CD8-positive, alpha-beta memory T cell (primary cell): Measurements from ENCODE around the gene CYB5R2. TPM values are rescaled to one million over a fixed set of nuclear protein-coding genes. Genes with fewer than 3 reads are reported as not detected.
"Not testable (repeated sequence)": the region's sequence is repeated elsewhere in the genome, so short reads cannot be mapped to it uniquely, and the experiment has no call there.

Experiments used
- CTCF ChIA-PET: fragments of 350-600 bp; sonication (Branson Sonifier 250); formaldehyde crosslinking; loops from one replicate; lab custom pipeline; 2021; ENCODE audit warnings: antibody characterized with exemption; lab: Charles Lee
- POLR2A ChIA-PET: fragments of 350-600 bp; sonication (Branson Sonifier 250); formaldehyde crosslinking; loops from one replicate; lab custom pipeline; 2021; ENCODE audit warnings: antibody characterized with exemption; lab: Charles Lee
- DNase-seq, 5 donors: peaks; one replicate each; pipeline versions ENCODE4 v3.0.0 to v3.0.0-alpha.2; 2020 to 2022; ENCODE audit warnings: mixed read lengths in 1 of 5
- H3K27ac ChIP-seq: one replicate; pipeline ENCODE4 v1.7.0; 2013; ENCODE audit warnings: low read depth, mild to moderate bottlenecking, low read length, moderate library complexity
- H3K27me3 ChIP-seq: 2 replicates; pipeline ENCODE4 v1.7.0; 2013; ENCODE audit warnings: low read length, mild to moderate bottlenecking; ENCODE audit not compliant: insufficient read depth, poor library complexity, severe bottlenecking
- H3K36me3 ChIP-seq: 2 replicates; pipeline ENCODE4 v1.7.0; 2013; ENCODE audit warnings: mild to moderate bottlenecking, low read length, moderate library complexity; ENCODE audit not compliant: insufficient read depth
- H3K4me1 ChIP-seq: 2 replicates; pipeline ENCODE4 v1.7.0; 2013; ENCODE audit warnings: mild to moderate bottlenecking, low read length, moderate library complexity; ENCODE audit not compliant: insufficient read depth
- H3K4me3 ChIP-seq: 2 replicates; pipeline ENCODE4 v1.7.0; 2013; ENCODE audit warnings: mild to moderate bottlenecking, low read length
- H3K9me3 ChIP-seq: 2 replicates; pipeline ENCODE4 v1.7.0; 2013; ENCODE audit warnings: mild to moderate bottlenecking, low read length
- H3K27ac Mint-ChIP-seq, 8 donors: one replicate each; pipeline ENCODE4 v1.8.0; 2020 to 2021; ENCODE audit warnings: mixed read lengths in 8 of 8, mild to moderate bottlenecking in 6 of 8, inconsistent platforms in 3 of 8, moderate library complexity in 3 of 8
- H3K27me3 Mint-ChIP-seq, 2 donors: one replicate each; pipeline ENCODE4 v1.8.0; 2020 to 2021; ENCODE audit warnings: mixed read lengths in 2 of 2, mild to moderate bottlenecking in 1 of 2, moderate library complexity in 1 of 2
- H3K36me3 Mint-ChIP-seq, 3 donors: one replicate each; pipeline ENCODE4 v1.8.0; 2020 to 2021; ENCODE audit warnings: mixed read lengths in 3 of 3, inconsistent platforms in 1 of 3, mild to moderate bottlenecking in 1 of 3
- H3K4me1 Mint-ChIP-seq, 3 donors: one replicate each; pipeline ENCODE4 v1.8.0; 2020 to 2021; ENCODE audit warnings: mixed read lengths in 3 of 3, inconsistent platforms in 1 of 3, mild to moderate bottlenecking in 1 of 3
- H3K4me3 Mint-ChIP-seq, 7 donors: one replicate each; pipeline ENCODE4 v1.8.0; 2020 to 2021; ENCODE audit warnings: mixed read lengths in 7 of 7, mild to moderate bottlenecking in 6 of 7, moderate library complexity in 4 of 7, inconsistent platforms in 2 of 7
- H3K9me3 Mint-ChIP-seq, 5 donors: one replicate each; pipeline ENCODE4 v1.8.0; 2020 to 2022; ENCODE audit warnings: mixed read lengths in 5 of 5, mild to moderate bottlenecking in 3 of 5, moderate library complexity in 2 of 5, inconsistent platforms in 1 of 5
- polyA plus RNA-seq: library from polyadenylated mRNA; unstranded; fragments of 300-500 nt; fragmentation: Illumina TruSeq; gene quantifications from one replicate; pipeline ENCODE4 v1.2.3, GENCODE V29; 2021
- total RNA-seq, 2 experiments: library from RNA; stranded (reverse); gene quantifications; one replicate each; pipeline ENCODE4 v1.2.3, GENCODE V29; 2021

Gene CYB5R2
- total and polyA plus RNA-seq, 3 experiments from 2014 or later = 0.12 to 1.2 (median 0.80) TPM

DNA sequence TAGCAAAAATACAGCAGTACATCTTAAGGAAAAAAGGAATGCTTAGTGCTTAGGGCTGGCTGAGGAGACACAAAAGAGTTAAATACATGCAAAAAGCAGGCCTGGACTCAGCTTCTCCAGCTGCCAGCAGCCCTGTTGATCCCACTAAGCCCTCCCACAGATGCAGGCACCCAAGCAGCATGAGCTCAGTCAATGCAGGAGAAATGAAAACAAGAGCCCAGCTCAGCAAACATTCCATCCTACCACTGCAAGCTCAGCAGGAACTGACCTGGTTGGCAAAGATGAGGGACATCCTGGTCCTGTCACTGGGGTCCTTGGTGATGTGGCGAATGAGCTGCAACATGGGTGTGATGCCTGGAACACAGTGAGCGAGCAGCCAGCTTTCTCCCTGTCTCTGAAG, 5.8 kb downstream of the CYB5R2 start:
- ChIA-PET CTCF (interaction anchor here (4.1 kb wide), 1 partner anchor 156 kb away, joined by 35 read pairs; the partner anchor contains the start of gene PPFIBP2), POLR2A (no interaction called here)
- no peaks in the 10 kb centered on the region for H3K9me3 ChIP-seq
- no peak overlapping the region for H3K4me3 Mint-ChIP-seq
- no peak overlapping the region for H3K27ac Mint-ChIP-seq
- no peaks in the 10 kb centered on the region for H3K27me3 ChIP-seq
- peaks cover 17 to 22% of the 10 kb centered on the region in 2 donors for H3K27me3 Mint-ChIP-seq
- no peak overlapping the region for H3K4me3 ChIP-seq
- H3K9me3 Mint-ChIP-seq = no peaks in the 10 kb centered on the region
- H3K27ac ChIP-seq = no peak overlapping the region
- no peaks in the 10 kb centered on the region for H3K36me3 ChIP-seq
- DNase-seq = no peak
- no peaks in the 10 kb centered on the region for H3K4me1 ChIP-seq
- H3K36me3 Mint-ChIP-seq = peaks cover 0 to 1% (median 0%) of the 10 kb centered on the region in 3 donors
- peaks cover 0 to 5% (median 2%) of the 10 kb centered on the region in 3 donors for H3K4me1 Mint-ChIP-seq

DNA sequence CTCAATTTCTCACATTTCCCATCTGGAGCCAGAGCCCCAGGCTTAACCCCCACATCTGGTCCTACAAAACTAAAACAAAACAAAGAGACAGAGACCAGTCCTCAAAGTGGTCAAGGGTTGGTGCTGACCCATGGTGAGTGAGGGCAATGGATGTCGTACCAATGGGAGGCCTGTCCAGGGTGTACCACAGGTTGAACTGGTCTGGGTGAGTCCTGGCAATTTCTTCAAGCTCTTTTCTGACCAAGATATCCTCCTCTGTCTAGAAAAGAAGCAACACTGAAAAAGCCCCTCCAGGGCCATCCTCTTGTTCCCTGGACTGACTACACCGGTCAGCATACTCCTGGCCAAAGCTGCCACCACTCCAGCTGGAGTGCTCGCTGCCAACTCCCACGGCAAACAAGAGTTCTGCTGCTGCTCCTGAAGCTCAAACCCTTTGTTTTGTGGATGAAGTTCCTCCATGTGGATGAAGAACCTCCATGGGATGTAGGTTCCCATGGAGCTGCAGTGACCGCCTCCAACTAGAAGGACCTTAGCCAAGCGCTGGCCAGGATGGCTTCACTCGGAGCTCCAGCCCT, 6.9 kb downstream of the CYB5R2 start:
- Histone ChIP-seq H3K27ac (no peak overlapping the region), H3K27me3 (no peaks in the 10 kb centered on the region), H3K4me3 (no peak overlapping the region), H3K4me1 (no peaks in the 10 kb centered on the region), H3K36me3 (no peaks in the 10 kb centered on the region), H3K9me3 (no peaks in the 10 kb centered on the region)
- POLR2A ChIA-PET = no interaction called here
- no peak for DNase-seq
- no peaks in the 10 kb centered on the region for H3K9me3 Mint-ChIP-seq
- H3K27ac Mint-ChIP-seq = no peak overlapping the region
- H3K4me1 Mint-ChIP-seq = peaks cover 0 to 5% (median 2%) of the 10 kb centered on the region in 3 donors
- H3K36me3 Mint-ChIP-seq = peaks cover 0 to 1% (median 0%) of the 10 kb centered on the region in 3 donors
- H3K27me3 Mint-ChIP-seq = peaks cover 10 to 11% of the 10 kb centered on the region in 2 donors
- no peak overlapping the region for H3K4me3 Mint-ChIP-seq
- CTCF ChIA-PET = interaction anchor here (1.2 to 4.1 kb wide), 6 partner anchors 13 to 154 kb away, joined by 3 to 35 read pairs (median 6); partner anchors contain the start of gene PPFIBP2

DNA sequence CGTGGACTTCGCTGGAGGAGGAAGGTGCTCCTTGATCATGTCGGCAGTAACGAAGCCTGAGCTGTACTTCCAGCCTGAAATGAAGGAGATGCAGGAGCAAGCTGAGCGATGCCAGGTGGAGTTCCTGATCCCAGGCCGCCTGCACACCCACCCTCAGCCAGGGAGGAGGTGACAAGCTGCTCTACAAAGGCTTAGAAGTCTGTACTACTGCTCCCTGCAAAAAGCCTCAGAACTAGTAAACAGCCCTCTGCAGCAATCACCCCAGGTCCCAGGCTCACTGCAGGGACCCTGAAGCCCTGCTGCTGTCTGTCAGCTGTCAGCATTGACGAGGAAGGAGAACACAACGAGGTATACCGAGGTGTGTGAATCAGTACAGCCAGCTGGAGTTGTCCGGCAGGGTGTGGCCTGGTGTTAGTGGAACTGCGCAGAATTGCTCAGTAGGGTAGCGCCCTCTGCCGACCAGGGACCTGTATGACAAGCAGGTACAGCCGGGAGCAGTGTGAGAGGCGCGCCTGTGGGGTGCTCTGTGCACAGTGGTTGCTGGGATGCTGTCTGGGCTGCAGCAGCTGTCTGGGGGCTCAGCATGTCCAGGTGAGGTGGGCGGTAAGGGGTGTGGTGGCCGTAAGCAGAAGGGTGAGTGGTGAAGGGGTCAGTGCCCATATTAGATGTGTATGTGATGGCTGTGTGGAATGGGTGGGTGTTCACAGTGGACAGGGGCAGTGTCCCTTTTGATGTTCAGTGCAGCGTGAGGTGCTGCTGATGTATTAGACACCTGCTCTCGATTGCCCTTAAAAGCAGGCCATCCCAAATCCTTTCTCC, 7.6 kb downstream of the CYB5R2 start:
- Mint-ChIP-seq H3K4me3 (no peak overlapping the region), H3K36me3 (peaks cover 0 to 1% (median 0%) of the 10 kb centered on the region in 3 donors)
- POLR2A ChIA-PET = no interaction called here

DNA sequence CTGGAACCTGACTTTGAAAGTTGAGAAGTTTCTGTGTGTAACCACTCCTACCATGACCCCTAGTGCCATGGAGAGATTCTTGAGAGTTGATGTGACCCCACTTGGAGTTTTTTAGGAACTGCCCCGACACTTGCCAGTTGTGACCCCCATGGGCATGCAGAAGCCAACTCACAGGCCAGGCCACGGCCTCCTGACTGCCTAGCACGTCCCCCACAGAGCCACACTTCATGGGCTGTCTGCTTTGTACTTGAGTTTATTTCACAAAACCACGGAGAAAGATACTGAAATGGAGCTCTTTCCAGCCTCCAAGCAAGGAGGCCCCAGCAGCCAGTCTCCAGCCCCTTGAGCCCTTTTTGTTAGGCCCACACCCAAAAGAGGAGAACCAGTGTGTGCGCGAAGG, 8.4 kb downstream of the CYB5R2 start:
- no peak overlapping the region for H3K27ac Mint-ChIP-seq
- peaks cover 4 to 7% of the 10 kb centered on the region in 2 donors for H3K27me3 Mint-ChIP-seq
- H3K9me3 Mint-ChIP-seq = no peaks in the 10 kb centered on the region
- H3K4me1 ChIP-seq = no peaks in the 10 kb centered on the region
- no peak for DNase-seq
- peaks cover 0 to 1% (median 0%) of the 10 kb centered on the region in 3 donors for H3K36me3 Mint-ChIP-seq
- H3K36me3 ChIP-seq = no peaks in the 10 kb centered on the region
- no peak overlapping the region for H3K4me3 ChIP-seq
- peaks cover 0 to 5% (median 2%) of the 10 kb centered on the region in 3 donors for H3K4me1 Mint-ChIP-seq
- ChIA-PET POLR2A (no interaction called here), CTCF (interaction anchor here (0.6 to 4.1 kb wide), 9 partner anchors 9 to 849 kb away, joined by 3 to 35 read pairs (median 4); partner anchors contain the start of gene PPFIBP2)
- H3K27ac ChIP-seq = no peak overlapping the region
- H3K9me3 ChIP-seq = no peaks in the 10 kb centered on the region
- H3K4me3 Mint-ChIP-seq = no peak overlapping the region
- H3K27me3 ChIP-seq = no peaks in the 10 kb centered on the region

More for the DNA sequence above, 7.6 kb downstream of the CYB5R2 start:
- DNase-seq = peak; percentile 51 to 78 (median 59)
- H3K9me3 Mint-ChIP-seq = no peaks in the 10 kb centered on the region
- Histone ChIP-seq H3K4me3 (no peak overlapping the region), H3K36me3 (no peaks in the 10 kb centered on the region), H3K27ac (no peak overlapping the region), H3K9me3 (no peaks in the 10 kb centered on the region), H3K4me1 (no peaks in the 10 kb centered on the region), H3K27me3 (no peaks in the 10 kb centered on the region)
- H3K4me1 Mint-ChIP-seq = peaks cover 0 to 5% (median 2%) of the 10 kb centered on the region in 3 donors
- peaks cover 7 to 8% of the 10 kb centered on the region in 2 donors for H3K27me3 Mint-ChIP-seq
- CTCF ChIA-PET = interaction anchor here (0.6 to 4.1 kb wide), 12 partner anchors 9 to 850 kb away, joined by 3 to 35 read pairs (median 4); partner anchors contain the start of gene PPFIBP2
- no peak overlapping the region for H3K27ac Mint-ChIP-seq

DNA sequence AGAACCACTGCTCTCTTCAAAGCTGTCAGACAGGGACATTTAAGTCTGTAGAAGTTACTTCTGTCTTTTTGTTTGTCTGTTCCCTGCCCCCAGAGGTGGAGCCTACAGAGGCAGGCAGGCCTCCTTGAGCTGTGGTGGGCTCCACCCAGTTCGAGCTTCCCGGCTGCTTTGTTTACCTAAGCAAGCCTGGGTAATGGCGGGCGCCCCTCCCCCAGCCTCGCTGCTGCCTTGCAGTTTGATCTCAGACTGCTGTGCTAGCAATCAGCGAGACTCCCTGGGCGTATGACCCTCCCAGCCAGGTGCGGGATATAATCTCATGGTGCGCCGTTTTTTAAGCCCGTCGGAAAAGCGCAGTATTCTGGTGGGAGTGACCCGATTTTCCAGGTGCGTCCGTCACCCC, 9.8 kb downstream of the CYB5R2 start:
- H3K27ac ChIP-seq, H3K9me3 ChIP-seq, H3K27me3 Mint-ChIP-seq, H3K4me3 Mint-ChIP-seq, H3K4me1 Mint-ChIP-seq, POLR2A ChIA-PET, H3K9me3 Mint-ChIP-seq, H3K36me3 Mint-ChIP-seq, H3K4me1 ChIP-seq, H3K27me3 ChIP-seq, H3K27ac Mint-ChIP-seq, DNase-seq, H3K36me3 ChIP-seq, H3K4me3 ChIP-seq, CTCF ChIA-PET: not testable (repeated sequence)

DNA sequence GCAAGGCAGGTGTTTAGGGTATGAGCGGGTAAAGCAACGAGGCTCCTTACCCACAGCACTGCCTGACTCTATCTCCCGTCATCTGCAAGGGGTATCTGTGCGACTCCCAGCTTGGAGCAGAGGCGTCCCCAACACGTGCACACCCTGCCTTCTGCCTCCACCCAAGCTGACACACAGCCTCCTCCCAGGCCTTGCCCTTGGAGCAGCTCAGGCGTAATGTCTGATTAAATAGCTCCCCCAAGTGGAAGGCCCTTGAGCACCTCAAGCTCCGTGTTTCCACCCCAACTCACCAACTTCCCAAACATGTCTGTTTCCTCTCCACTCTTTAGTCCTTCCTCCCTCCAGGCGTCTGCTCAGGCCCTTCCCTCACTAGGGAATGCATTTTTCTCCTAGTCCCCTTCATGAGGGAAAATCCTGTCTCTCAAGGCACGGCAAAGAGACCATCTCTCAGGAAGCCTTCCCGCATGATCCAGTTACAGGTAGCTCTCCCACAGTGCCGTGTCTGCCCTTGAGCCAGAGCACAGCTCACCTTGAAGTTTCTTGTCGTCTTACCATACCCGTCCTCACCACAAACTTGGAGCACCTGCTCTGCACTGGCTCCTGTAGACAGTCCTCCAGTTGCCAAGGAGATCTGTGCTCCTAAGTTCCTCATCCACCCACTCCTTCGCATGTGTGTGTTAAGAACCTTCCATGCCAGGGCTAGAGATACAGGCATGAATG, 15.8 kb downstream of the CYB5R2 start:
- Mint-ChIP-seq H3K27ac (no peak overlapping the region), H3K36me3 (peaks cover 0 to 21% (median 2%) of the 10 kb centered on the region in 3 donors), H3K9me3 (no peaks in the 10 kb centered on the region), H3K27me3 (peaks cover 0 to 4% of the 10 kb centered on the region in 2 donors), H3K4me1 (no peaks in the 10 kb centered on the region), H3K4me3 (no peak overlapping the region)
- H3K4me3 ChIP-seq = no peak overlapping the region
- H3K9me3 ChIP-seq = no peaks in the 10 kb centered on the region
- POLR2A ChIA-PET = no interaction called here
- H3K36me3 ChIP-seq = no peaks in the 10 kb centered on the region
- H3K4me1 ChIP-seq = no peaks in the 10 kb centered on the region
- CTCF ChIA-PET = interaction anchor here (1.3 to 1.9 kb wide), 3 partner anchors 144 to 329 kb away, joined by 3 to 16 read pairs (median 5); partner anchors contain the start of genes EIF3F and PPFIBP2
- H3K27me3 ChIP-seq = no peaks in the 10 kb centered on the region
- peak in 2 of 5 donors; percentile 17 to 35 for DNase-seq
- no peak overlapping the region for H3K27ac ChIP-seq

DNA sequence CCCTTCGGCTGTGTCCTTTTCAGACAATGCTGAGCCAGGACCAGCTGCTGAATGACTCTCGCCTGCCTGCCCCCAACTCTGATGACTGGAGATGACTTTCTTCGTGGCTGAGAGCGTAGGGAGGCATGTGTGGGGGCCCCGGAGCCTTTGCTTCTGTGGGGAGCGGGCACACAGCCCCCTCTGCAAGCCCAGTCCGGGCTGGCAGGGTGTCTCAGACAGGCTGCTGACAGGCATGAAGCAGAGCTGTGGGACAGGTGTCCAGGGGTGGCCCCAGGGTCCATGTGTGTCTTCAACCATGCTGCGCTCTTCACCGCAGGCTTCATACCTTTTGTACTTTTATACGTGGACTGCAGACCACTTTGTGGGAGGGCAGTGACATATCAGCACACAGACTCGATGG, 16.6 kb downstream of the CYB5R2 start:
- Histone ChIP-seq H3K4me1 (no peaks in the 10 kb centered on the region), H3K27me3 (no peaks in the 10 kb centered on the region), H3K36me3 (no peaks in the 10 kb centered on the region), H3K4me3 (no peak overlapping the region), H3K27ac (no peak overlapping the region), H3K9me3 (no peaks in the 10 kb centered on the region)
- ChIA-PET CTCF (interaction anchor here (0.8 to 1.9 kb wide), 4 partner anchors 8 to 330 kb away, joined by 3 to 16 read pairs (median 4); partner anchors contain the start of genes EIF3F and PPFIBP2), POLR2A (no interaction called here)
- Mint-ChIP-seq H3K4me3 (no peak overlapping the region), H3K9me3 (no peaks in the 10 kb centered on the region), H3K27me3 (peaks cover 0 to 4% of the 10 kb centered on the region in 2 donors), H3K27ac (no peak overlapping the region), H3K4me1 (no peaks in the 10 kb centered on the region), H3K36me3 (peaks cover 0 to 29% (median 2%) of the 10 kb centered on the region in 3 donors)
- DNase-seq = no peak
